GM18868 (cell line): ENCODE results near the gene C10orf71.

ENCODE experiments used
- ATAC-seq: cut with Tn5 transposase; IDR thresholded peaks from one replicate; pipeline ENCODE4 v1.9.1; 2021; ENCODE audit warnings: mild to moderate bottlenecking, moderate library complexity; ENCODE audit not compliant: unreplicated experiment

The C10orf71 gene

GRCh38 chr10:49356181-49356580, 57.2 kb downstream of the C10orf71 start:
- no peak for ATAC-seq

GRCh38 chr10:49356944-49357343, 58.0 kb downstream of the C10orf71 start:
- peak; percentile 70 for ATAC-seq

- ATAC-seq: no peak
Measured at GRCh38 chr10:49357910-49358309, 58.9 kb downstream of the C10orf71 start.

GRCh38 chr10:49359349-49360270, 60.6 kb downstream of the C10orf71 start:
- ATAC-seq: no peak

- no peak for ATAC-seq
Measured at GRCh38 chr10:49360271-49361177, 61.6 kb downstream of the C10orf71 start.

GRCh38 chr10:49361178-49361554, 62.2 kb downstream of the C10orf71 start:
- ATAC-seq: no peak

GRCh38 chr10:49361735-49362568, 63.0 kb downstream of the C10orf71 start:
- no peak for ATAC-seq

GRCh38 chr10:49362596-49363260, 63.8 kb downstream of the C10orf71 start:
- peak; percentile 95 for ATAC-seq

GRCh38 chr10:49363309-49364031, 64.5 kb downstream of the C10orf71 start:
- ATAC-seq: no peak

- no peak for ATAC-seq
Measured at GRCh38 chr10:49364051-49364450, 65.1 kb downstream of the C10orf71 start.

GRCh38 chr10:49364747-49365146, 65.8 kb downstream of the C10orf71 start:
- ATAC-seq: no peak

- ATAC-seq: no peak
Measured at GRCh38 chr10:49365275-49365674, 66.3 kb downstream of the C10orf71 start.

- ATAC-seq: no peak
Measured at GRCh38 chr10:49365675-49366415, 66.9 kb downstream of the C10orf71 start.

- ATAC-seq: no peak
Measured at GRCh38 chr10:49366460-49366859, 67.5 kb downstream of the C10orf71 start.

GRCh38 chr10:49367600-49367999, 68.6 kb downstream of the C10orf71 start:
- no peak for ATAC-seq

GRCh38 chr10:49368256-49368655, 69.3 kb downstream of the C10orf71 start:
- ATAC-seq: no peak

- no peak for ATAC-seq
Measured at GRCh38 chr10:49369216-49370162, 70.5 kb downstream of the C10orf71 start.
